MCF 10A (cell line): ENCODE data around the gene TSC22D1. TPM values are rescaled to one million over a fixed set of nuclear protein-coding genes. Genes with fewer than 3 reads are reported as not detected.

ENCODE experiments used
- BruUV-seq: library from RNA; stranded (reverse); fragments of 400-500 nt; replicated peaks from 2 replicates; lab custom pipeline; 2021; lab: Mats Ljungman, UMichigan
- CTCF ChIA-PET: fragments of 300-600 bp; sonication (Branson Sonifier 250); formaldehyde crosslinking; extraction: SDS; loops from one replicate; lab custom pipeline; 2021; ENCODE audit warnings: antibody characterized with exemption, inconsistent platforms; lab: Yijun Ruan, JAX
- POLR2A ChIA-PET: fragments of 300-600, 350-650 bp; sonication (Branson Sonifier 250); formaldehyde crosslinking; extraction: SDS; loops from one replicate; lab custom pipeline; 2020; ENCODE audit warnings: antibody characterized with exemption, inconsistent platforms; lab: Yijun Ruan, JAX
- DNase-seq: peaks from one replicate; pipeline ENCODE4 v3.0.0-alpha.2; 2018; ENCODE audit not compliant: unreplicated experiment
- H3K27ac Mint-ChIP-seq: one replicate; pipeline ENCODE4 v1.8.0; 2022; ENCODE audit warnings: mild to moderate bottlenecking, low read depth, mixed read lengths; ENCODE audit not compliant: unreplicated experiment
- H3K27me3 Mint-ChIP-seq: one replicate; pipeline ENCODE4 v1.8.0; 2022; ENCODE audit warnings: mixed read lengths; ENCODE audit not compliant: insufficient read depth, unreplicated experiment
- H3K36me3 Mint-ChIP-seq: one replicate; pipeline ENCODE4 v1.8.0; 2022; ENCODE audit warnings: mild to moderate bottlenecking, moderate library complexity, mixed read lengths; ENCODE audit not compliant: insufficient read depth, unreplicated experiment
- H3K4me1 Mint-ChIP-seq: one replicate; pipeline ENCODE4 v1.8.0; 2022; ENCODE audit warnings: mixed read lengths; ENCODE audit not compliant: insufficient read depth, unreplicated experiment
- H3K4me3 Mint-ChIP-seq: one replicate; pipeline ENCODE4 v1.8.0; 2022; ENCODE audit warnings: mild to moderate bottlenecking, moderate library complexity, mixed read lengths; ENCODE audit not compliant: unreplicated experiment
- H3K9me3 Mint-ChIP-seq: one replicate; pipeline ENCODE4 v1.8.0; 2022; ENCODE audit warnings: mixed read lengths; ENCODE audit not compliant: unreplicated experiment
- intact Hi-C: fragments of 100-400 bp; cut with micrococcal nuclease; formaldehyde crosslinking; loops from 2 replicates; pipeline ENCODE4 v1.14.1; 2022
- total RNA-seq: library from RNA; stranded (reverse); gene quantifications from 2 replicates; pipeline ENCODE4 v1.2.3, GENCODE V29; 2022
- TF ChIP-seq, protein P1 (sequence below): fragments of 200-600 bp; IDR thresholded peaks from one replicate; pipeline ENCODE4 v1.8.0; 2022; ENCODE audit warnings: antibody characterized with exemption, mild to moderate bottlenecking; ENCODE audit not compliant: unreplicated experiment

Gene TSC22D1
- total RNA-seq, 1 experiment from 2014 or later = 153 TPM

DNA sequence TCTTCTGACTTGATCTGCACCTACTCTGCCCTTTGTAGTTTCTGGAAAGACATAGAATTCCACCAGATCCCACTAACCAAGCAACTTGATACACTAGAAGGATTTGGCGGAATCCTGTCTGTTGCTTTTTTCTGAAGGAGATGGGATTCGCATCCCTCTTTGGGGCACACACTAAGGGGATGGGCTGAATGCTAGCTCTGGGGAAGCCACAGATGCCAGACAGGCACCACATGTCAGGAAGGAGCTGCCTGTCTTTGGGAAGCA, 150.4 kb downstream of the TSC22D1 start:
- POLR2A ChIA-PET = interaction anchor here (0.6 to 3.6 kb wide), 2 partner anchors 9 to 71 kb away, joined by 3 to 22 read pairs; no protein-coding TSS in a partner anchor
- no peak for DNase-seq
- no peaks in the 10 kb centered on the region for H3K27me3 Mint-ChIP-seq
- CTCF ChIA-PET = interaction anchor here (0.6 kb wide), 1 partner anchor 521 kb away, joined by 3 read pairs; no protein-coding TSS in a partner anchor
- peaks cover under 1% of the 10 kb centered on the region for H3K4me1 Mint-ChIP-seq
- TF ChIP-seq, protein P1, sequence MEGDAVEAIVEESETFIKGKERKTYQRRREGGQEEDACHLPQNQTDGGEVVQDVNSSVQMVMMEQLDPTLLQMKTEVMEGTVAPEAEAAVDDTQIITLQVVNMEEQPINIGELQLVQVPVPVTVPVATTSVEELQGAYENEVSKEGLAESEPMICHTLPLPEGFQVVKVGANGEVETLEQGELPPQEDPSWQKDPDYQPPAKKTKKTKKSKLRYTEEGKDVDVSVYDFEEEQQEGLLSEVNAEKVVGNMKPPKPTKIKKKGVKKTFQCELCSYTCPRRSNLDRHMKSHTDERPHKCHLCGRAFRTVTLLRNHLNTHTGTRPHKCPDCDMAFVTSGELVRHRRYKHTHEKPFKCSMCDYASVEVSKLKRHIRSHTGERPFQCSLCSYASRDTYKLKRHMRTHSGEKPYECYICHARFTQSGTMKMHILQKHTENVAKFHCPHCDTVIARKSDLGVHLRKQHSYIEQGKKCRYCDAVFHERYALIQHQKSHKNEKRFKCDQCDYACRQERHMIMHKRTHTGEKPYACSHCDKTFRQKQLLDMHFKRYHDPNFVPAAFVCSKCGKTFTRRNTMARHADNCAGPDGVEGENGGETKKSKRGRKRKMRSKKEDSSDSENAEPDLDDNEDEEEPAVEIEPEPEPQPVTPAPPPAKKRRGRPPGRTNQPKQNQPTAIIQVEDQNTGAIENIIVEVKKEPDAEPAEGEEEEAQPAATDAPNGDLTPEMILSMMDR = no peak
- H3K4me3 Mint-ChIP-seq = no peak overlapping the region
- H3K27ac Mint-ChIP-seq = no peak overlapping the region
- intact Hi-C loops = no loop called here
- no TSS peak for BruUV-seq
- no peaks in the 10 kb centered on the region for H3K9me3 Mint-ChIP-seq
- peaks cover 15% of the 10 kb centered on the region for H3K36me3 Mint-ChIP-seq

DNA sequence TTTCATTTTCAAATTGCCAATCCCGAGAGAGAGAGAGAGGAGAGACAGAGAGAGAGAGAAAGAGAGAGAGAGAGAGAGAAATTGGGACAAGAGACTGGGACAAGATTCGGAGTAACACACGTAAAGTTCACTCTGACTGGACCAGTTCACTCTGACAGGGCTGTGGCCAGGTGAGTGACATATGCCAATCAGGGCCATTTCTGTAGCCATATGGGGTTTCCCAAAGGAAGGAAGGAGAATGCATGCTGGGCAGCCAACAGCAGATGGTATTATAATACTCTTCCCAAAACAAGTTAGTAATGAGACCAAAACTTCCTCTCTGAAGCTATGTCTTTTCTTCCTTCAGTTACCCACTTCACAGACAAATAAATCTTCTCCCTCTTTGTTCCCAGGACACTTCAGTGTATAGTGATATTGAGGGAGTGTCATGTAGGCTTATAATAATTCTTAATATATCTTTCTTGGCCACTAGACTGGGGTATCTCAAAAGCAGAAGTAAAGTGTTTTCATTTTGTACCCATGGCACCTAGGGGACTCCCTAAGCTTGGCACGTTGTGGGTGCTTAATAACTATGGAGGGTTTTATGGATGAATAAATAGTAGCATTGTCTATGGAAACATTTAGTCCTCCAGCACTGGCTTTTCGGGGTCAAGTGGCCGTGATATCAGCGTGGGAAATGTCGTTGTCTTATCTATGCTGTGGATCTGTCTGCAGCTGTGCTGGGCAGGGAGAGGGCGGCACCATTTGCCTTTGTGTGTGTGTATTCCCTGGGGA, 150.9 kb downstream of the TSC22D1 start:
- TF ChIP-seq, protein P1 = no peak
- no peak overlapping the region for H3K4me3 Mint-ChIP-seq
- no peak for DNase-seq
- H3K27ac Mint-ChIP-seq = no peak overlapping the region
- ChIA-PET CTCF (interaction anchor here (0.6 to 1.5 kb wide), 3 partner anchors 192 to 517 kb away, joined by 3 to 4 read pairs (median 4); no protein-coding TSS in a partner anchor), POLR2A (interaction anchor here (3.6 kb wide), 1 partner anchor 9 kb away, joined by 22 read pairs; no protein-coding TSS in a partner anchor)
- intact Hi-C loops = no loop called here
- no peaks in the 10 kb centered on the region for H3K9me3 Mint-ChIP-seq
- no peaks in the 10 kb centered on the region for H3K4me1 Mint-ChIP-seq
- H3K36me3 Mint-ChIP-seq = peaks cover 15% of the 10 kb centered on the region
- no TSS peak for BruUV-seq
- H3K27me3 Mint-ChIP-seq = no peaks in the 10 kb centered on the region

DNA sequence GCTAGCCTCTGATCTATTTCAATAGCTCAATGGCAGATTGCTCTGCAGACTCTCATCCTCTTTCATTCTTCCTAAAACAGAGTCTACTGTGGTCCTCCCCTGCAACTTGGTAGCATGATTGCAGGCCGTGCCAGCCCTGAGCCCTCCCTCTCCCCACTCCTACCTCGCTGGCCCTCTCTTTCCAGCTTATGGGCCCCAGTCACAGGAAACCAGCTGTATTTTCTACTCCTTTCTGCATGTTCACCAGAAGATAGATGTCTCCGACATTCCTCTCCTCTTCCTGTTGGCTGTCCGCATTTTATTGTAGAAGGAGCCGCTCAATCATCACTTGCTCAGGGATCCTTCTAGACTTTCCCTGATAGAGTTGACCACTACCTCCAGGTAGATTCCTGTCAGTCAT, 152.3 kb downstream of the TSC22D1 start:
- intact Hi-C loops = no loop called here
- CTCF ChIA-PET = interaction anchor here (1.5 kb wide), 1 partner anchor 191 kb away, joined by 4 read pairs; no protein-coding TSS in a partner anchor
- no peak for DNase-seq

More for the DNA sequence above, 152.3 kb downstream of the TSC22D1 start:
- POLR2A ChIA-PET = interaction anchor here (3.6 kb wide), 1 partner anchor 11 kb away, joined by 22 read pairs; no protein-coding TSS in a partner anchor
- Mint-ChIP-seq H3K27me3 (no peaks in the 10 kb centered on the region), H3K4me1 (no peaks in the 10 kb centered on the region), H3K4me3 (no peak overlapping the region), H3K36me3 (peaks cover 10% of the 10 kb centered on the region), H3K9me3 (no peaks in the 10 kb centered on the region), H3K27ac (no peak overlapping the region)
- no TSS peak for BruUV-seq
- TF ChIP-seq, protein P1 = no peak
